NB4 (cell line): ENCODE data around the gene HOTAIR.

ENCODE experiments used
- DNase-seq: peaks from one replicate; pipeline ENCODE4 v3.0.0; 2010; ENCODE audit warnings: low read depth
- H3K4me3 ChIP-seq: one replicate; pipeline ENCODE4 v1.5.1; 2011; ENCODE audit warnings: mild to moderate bottlenecking, low read depth, low read length, moderate library complexity
- MYC ChIP-seq: IDR thresholded peaks from 2 replicates; pipeline ENCODE4 v1.6.1; 2011; ENCODE audit warnings: low read depth, low read length
- POLR2A ChIP-seq: IDR thresholded peaks from 2 replicates; pipeline ENCODE4 v1.6.1; 2011; ENCODE audit warnings: mild to moderate bottlenecking; ENCODE audit not compliant: insufficient read length; ENCODE audit errors: extremely low read depth
- TF ChIP-seq, protein P1 (sequence below): IDR thresholded peaks from 2 replicates; pipeline ENCODE4 v1.6.1; 2011; ENCODE audit warnings: low read depth, low read length
- TF ChIP-seq, protein P2 (sequence below): IDR thresholded peaks from one replicate; pipeline ENCODE4 v1.5.1; 2012; ENCODE audit warnings: low read depth, low read length

The HOTAIR gene

DNA sequence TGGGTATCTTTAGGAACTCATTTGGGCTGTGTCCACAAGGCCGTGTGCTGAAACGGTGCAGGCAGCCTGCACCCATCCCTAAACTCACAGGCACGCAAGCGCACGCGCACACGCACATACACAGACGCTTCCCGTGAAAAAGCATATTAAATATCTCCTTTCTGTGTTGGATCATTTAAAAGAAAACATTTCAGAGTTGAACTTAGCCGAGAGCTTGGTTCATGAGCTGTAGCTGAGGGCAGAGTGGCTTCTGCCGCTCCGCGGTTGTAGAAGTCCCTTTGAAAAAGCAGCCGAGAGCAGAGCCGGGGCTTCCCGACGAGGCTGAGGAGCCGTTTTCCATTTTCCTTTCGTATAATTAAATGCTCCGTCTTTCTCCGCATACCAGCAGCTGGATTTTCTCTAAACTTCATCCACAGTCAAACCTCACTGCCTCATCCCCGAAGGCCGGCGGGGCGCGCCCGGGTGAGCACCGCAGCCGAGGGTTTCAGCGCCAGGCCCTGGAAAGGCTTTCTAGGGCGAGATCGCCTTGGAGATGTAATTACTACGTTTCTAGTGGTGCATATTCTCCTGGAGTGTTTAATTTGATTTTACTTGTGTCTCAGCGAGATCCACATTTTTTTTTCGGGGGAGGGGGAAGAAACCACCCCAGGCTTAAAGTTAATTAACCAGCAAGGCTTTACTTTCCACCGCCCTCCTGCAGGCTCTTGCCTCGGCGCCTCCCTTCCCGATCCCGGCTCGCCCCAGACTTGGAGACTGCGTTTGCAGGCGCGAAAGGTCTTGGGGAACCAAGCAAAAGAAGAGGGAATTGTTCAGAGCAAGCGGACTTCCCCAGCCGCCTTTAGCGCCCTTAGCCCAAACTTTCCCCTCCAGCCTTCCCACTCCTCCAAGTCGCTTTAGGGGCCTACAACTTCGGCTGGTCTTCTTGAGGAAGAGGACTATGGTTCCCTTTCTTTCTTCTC is 39.1 kb downstream of the HOTAIR start:
- no peak for DNase-seq
- TF ChIP-seq MYC (no peak), POLR2A (no peak)
- TF ChIP-seq, protein P1, sequence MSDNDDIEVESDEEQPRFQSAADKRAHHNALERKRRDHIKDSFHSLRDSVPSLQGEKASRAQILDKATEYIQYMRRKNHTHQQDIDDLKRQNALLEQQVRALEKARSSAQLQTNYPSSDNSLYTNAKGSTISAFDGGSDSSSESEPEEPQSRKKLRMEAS = no peak
- TF ChIP-seq, protein P2, sequence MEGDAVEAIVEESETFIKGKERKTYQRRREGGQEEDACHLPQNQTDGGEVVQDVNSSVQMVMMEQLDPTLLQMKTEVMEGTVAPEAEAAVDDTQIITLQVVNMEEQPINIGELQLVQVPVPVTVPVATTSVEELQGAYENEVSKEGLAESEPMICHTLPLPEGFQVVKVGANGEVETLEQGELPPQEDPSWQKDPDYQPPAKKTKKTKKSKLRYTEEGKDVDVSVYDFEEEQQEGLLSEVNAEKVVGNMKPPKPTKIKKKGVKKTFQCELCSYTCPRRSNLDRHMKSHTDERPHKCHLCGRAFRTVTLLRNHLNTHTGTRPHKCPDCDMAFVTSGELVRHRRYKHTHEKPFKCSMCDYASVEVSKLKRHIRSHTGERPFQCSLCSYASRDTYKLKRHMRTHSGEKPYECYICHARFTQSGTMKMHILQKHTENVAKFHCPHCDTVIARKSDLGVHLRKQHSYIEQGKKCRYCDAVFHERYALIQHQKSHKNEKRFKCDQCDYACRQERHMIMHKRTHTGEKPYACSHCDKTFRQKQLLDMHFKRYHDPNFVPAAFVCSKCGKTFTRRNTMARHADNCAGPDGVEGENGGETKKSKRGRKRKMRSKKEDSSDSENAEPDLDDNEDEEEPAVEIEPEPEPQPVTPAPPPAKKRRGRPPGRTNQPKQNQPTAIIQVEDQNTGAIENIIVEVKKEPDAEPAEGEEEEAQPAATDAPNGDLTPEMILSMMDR = no peak
- H3K4me3 ChIP-seq = no peak overlapping the region

DNA sequence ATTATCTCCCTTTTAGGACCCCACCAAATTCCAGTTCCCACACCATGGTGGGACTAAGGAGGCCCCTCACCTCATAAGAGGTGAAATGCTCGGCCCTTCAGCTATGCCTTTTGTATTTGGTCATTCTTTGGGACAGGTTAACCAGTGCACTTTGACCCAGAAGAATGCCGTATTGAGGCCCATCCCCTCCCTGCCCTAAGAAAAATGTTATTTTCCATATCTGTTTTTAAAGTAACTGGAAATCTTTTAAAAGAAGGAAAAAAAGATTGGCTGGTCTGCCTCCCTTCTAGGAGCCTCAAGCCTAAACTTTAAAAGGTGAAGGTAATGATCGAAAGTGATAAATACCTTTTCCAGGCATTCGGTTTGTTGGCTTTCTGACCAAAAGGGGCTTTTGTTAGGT is 41.8 kb downstream of the HOTAIR start:
- no peak overlapping the region for H3K4me3 ChIP-seq
- DNase-seq = no peak
- TF ChIP-seq, protein P2 = no peak
- TF ChIP-seq POLR2A = no peak
- TF ChIP-seq, protein P1 = no peak
- no peak for TF ChIP-seq MYC

DNA sequence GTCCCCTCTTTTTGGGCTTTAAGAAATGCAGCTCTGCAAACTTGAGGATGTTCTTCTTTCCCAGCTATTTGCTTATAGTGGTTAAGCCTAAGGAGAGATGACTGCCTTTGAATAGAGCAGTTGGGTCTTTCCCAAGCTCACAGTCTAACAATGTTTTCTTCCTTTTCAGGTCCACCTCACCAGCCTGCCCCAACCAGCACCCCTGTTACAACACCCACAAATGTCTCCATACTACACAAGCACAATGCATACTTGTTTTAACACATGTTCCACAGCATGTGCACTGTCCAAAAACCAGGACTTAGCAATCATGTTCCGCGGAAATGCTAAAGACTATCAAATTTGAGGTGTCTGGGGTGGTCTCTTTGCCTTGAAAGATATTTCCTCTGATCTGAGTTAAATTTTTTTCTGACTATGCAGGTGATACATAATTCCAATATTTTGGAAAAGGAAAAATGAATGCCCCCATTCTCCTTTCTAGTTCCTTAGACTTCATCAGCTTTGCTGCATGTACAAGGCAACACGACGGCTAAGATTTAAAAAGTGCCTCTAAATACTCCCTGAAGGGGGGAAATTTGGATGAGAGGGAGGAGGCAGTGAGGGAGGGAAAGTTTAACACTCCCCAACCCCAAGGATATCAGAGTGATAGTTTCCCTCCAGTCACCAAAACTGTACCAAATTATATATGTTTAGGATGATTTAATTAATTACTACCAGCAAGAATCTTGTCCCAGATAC is 42.7 kb downstream of the HOTAIR start:
- no peak overlapping the region for H3K4me3 ChIP-seq
- DNase-seq = no peak
- TF ChIP-seq, protein P2 = no peak
- no peak for TF ChIP-seq MYC
- TF ChIP-seq, protein P1 = no peak
- no peak for TF ChIP-seq POLR2A

DNA sequence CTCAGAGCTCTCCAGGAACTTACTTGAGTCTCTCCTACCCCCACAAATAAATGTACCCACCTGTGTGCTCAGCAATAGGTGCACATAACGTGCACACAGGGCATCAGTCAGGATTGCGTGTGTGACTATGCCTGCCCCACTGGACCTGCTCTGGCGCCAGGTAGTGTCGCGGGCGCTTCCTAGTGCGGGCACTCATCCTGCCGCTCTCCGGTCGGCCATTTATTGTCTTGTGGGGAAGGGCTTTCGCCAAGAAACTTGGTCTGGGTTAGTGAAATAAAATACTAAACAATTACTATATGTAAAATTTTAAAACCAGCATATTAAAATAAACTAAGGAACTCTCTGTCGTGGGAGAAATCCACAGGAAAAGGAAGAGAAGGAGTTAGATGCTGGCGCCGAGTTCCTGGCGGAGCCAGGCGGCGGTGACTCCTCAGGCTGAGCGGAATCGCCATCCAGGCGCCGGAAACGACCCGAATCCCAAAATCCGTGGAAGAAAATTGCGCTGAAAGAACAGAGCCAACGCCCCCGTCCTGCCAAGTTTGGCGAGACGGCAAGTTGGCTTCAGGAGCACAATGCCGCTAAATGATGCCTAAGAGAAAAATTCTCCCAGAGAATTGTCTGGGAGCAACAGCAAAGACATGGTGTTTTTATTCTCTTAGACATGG is 44.0 kb downstream of the HOTAIR start:
- DNase-seq = no peak
- TF ChIP-seq POLR2A = no peak
- TF ChIP-seq, protein P2 = no peak
- TF ChIP-seq, protein P1 = no peak
- TF ChIP-seq MYC = no peak
- no peak overlapping the region for H3K4me3 ChIP-seq

DNA sequence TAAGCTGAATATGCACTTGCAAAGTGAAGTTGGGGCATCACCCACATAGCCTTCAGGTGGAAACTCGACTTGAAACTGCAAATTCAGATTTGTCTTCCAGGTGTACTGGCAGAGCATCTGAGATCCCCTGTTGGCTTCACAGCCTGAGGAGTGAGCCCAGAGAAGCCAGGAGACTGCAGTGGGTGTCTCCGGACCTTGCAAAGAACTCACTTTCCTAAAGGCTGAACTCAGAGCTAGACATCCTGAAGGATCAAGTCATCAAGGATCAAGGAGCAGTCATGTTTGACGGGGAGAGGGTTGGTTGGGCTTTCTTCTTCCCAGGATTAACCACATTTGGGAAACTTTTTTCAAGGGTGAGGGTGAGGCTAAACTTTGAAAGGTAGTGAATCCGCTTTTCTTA is 45.2 kb downstream of the HOTAIR start:
- TF ChIP-seq POLR2A = no peak
- TF ChIP-seq, protein P1 = no peak
- TF ChIP-seq, protein P2 = no peak
- TF ChIP-seq MYC = no peak
- DNase-seq = no peak
- no peak overlapping the region for H3K4me3 ChIP-seq
